Measurements from ENCODE around the gene GPC6.

Gene GPC6

GRCh38 chr13:94073007-94073744 is 846.6 kb downstream of the GPC6 start:
- DNase-seq: no peak

GRCh38 chr13:94079876-94080275 is 853.3 kb downstream of the GPC6 start:
- no peak for DNase-seq

GRCh38 chr13:94080527-94080926 is 853.9 kb downstream of the GPC6 start:
- no peak for DNase-seq

GRCh38 chr13:94087100-94087499 is 860.5 kb downstream of the GPC6 start:
- no peak for DNase-seq

- DNase-seq: no peak
Observed at GRCh38 chr13:94088742-94089141, 862.1 kb downstream of the GPC6 start.

- no peak for DNase-seq
Observed at GRCh38 chr13:94090773-94091480, 864.3 kb downstream of the GPC6 start.

GRCh38 chr13:94093652-94094315 is 867.2 kb downstream of the GPC6 start:
- no peak for DNase-seq

- DNase-seq: no peak
Observed at GRCh38 chr13:94109715-94110374, 883.2 kb downstream of the GPC6 start.

- DNase-seq: no peak
Observed at GRCh38 chr13:94112227-94112626, 885.6 kb downstream of the GPC6 start.

GRCh38 chr13:94112731-94113130 is 886.1 kb downstream of the GPC6 start:
- DNase-seq: no peak

GRCh38 chr13:94113245-94113644 is 886.6 kb downstream of the GPC6 start:
- DNase-seq: no peak

- no peak for DNase-seq
Observed at GRCh38 chr13:94114166-94114565, 887.6 kb downstream of the GPC6 start.

- no peak for DNase-seq
Observed at GRCh38 chr13:94115054-94115453, 888.4 kb downstream of the GPC6 start.

GRCh38 chr13:94119360-94119936 is 892.8 kb downstream of the GPC6 start:
- DNase-seq: no peak

GRCh38 chr13:94120878-94121277 is 894.3 kb downstream of the GPC6 start:
- DNase-seq: no peak

GRCh38 chr13:94121686-94122085 is 895.1 kb downstream of the GPC6 start:
- DNase-seq: no peak

GRCh38 chr13:94122300-94122915 is 895.8 kb downstream of the GPC6 start:
- DNase-seq: no peak

- DNase-seq: no peak
Observed at GRCh38 chr13:94123557-94123956, 897.0 kb downstream of the GPC6 start.

- DNase-seq: no peak
Observed at GRCh38 chr13:94128430-94128829, 901.8 kb downstream of the GPC6 start.

GRCh38 chr13:94129490-94129894 is 902.9 kb downstream of the GPC6 start:
- no peak for DNase-seq

- no peak for DNase-seq
Observed at GRCh38 chr13:94138831-94139230, 912.2 kb downstream of the GPC6 start.

GRCh38 chr13:94139393-94139995 is 912.9 kb downstream of the GPC6 start:
- no peak for DNase-seq

All from activated CD4-positive, alpha-beta T cell treated with anti-CD3 and anti-CD28 coated beads, Interleukin-2, amount 50 U/mL, for 48 hours (primary cell).